ENCODE results near the gene PPARA.

The PPARA gene

DNA sequence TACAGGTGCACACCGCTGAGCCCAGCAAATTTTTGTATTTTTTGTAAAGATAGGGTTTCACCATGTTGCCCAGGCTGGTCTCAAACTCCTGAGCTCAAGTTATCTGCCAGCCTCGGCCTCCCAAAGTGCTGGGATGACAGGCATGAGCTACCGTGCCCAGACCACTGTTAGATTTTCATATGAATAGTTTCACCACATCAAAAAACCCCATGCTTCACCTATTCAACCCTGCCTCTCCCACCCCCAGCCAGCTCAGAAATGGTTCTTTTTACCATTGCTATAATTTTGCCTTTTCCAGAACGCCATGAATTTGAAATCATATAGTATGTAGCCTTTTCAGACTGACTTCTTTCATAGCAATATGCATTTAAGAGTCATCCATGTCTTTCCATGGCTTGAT is 61.9 kb downstream of the PPARA start:
- Histone ChIP-seq H3K4me1 (ENCODE audit: low read length) (no peaks in the 10 kb centered on the region), H3K36me3 (replicated peaks; ENCODE audit: low read depth, low read length) (peaks cover 36% of the 10 kb centered on the region), H2AFZ (ENCODE audit: low read depth, low read length) (no peak overlapping the region), H3K4me3 (ENCODE audit: low read length) (no peak overlapping the region), H3K27ac (ENCODE audit: low read length) (no peak overlapping the region), H3K4me2 (ENCODE audit: low read length) (no peak overlapping the region), H3K79me2 (ENCODE audit: low read length) (no peaks in the 10 kb centered on the region), H4K20me1 (ENCODE audit: insufficient read depth, low read length) (no peaks in the 10 kb centered on the region), H3K27me3 (ENCODE audit: low read depth, low read length) (no peaks in the 10 kb centered on the region), H3K9ac (ENCODE audit: low read length) (no peak overlapping the region), H3K9me3 (ENCODE audit: insufficient read depth, low read length) (peaks cover 11% of the 10 kb centered on the region)
- TF ChIP-seq EZH2phosphoT487 (IDR thresholded peaks at IDR 0.05; ENCODE audit: low read depth): no peak
- TF ChIP-seq, protein P1, sequence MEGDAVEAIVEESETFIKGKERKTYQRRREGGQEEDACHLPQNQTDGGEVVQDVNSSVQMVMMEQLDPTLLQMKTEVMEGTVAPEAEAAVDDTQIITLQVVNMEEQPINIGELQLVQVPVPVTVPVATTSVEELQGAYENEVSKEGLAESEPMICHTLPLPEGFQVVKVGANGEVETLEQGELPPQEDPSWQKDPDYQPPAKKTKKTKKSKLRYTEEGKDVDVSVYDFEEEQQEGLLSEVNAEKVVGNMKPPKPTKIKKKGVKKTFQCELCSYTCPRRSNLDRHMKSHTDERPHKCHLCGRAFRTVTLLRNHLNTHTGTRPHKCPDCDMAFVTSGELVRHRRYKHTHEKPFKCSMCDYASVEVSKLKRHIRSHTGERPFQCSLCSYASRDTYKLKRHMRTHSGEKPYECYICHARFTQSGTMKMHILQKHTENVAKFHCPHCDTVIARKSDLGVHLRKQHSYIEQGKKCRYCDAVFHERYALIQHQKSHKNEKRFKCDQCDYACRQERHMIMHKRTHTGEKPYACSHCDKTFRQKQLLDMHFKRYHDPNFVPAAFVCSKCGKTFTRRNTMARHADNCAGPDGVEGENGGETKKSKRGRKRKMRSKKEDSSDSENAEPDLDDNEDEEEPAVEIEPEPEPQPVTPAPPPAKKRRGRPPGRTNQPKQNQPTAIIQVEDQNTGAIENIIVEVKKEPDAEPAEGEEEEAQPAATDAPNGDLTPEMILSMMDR (IDR thresholded peaks at IDR 0.05; ENCODE audit: low read depth, low read length): no peak

DNA sequence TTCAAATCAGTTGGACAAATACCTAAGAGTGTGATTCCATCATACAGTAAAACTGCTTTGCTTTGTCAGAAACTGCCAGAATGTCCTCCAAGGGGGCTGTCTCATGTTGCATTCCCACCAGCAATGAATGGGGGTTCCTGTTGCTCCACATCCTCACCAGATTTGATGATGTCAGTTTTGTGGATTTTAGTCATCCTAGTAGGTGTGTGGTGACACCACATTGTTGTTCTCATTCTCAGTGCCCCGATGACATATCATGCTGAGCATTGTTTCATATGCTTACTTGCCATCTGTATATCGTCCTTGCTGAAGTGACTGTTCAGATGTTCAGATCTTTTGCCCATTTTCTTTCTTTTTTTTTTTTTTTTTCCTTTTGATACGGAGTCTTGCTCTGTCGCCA is 62.7 kb downstream of the PPARA start:
- Histone ChIP-seq H3K79me2 (ENCODE audit: low read length) (no peaks in the 10 kb centered on the region), H3K4me3 (ENCODE audit: low read length) (no peak overlapping the region), H3K4me1 (ENCODE audit: low read length) (no peaks in the 10 kb centered on the region), H3K27ac (ENCODE audit: low read length) (no peak overlapping the region), H3K4me2 (ENCODE audit: low read length) (no peak overlapping the region), H2AFZ (ENCODE audit: low read depth, low read length) (no peak overlapping the region), H4K20me1 (ENCODE audit: insufficient read depth, low read length) (no peaks in the 10 kb centered on the region), H3K9ac (ENCODE audit: low read length) (no peak overlapping the region), H3K27me3 (ENCODE audit: low read depth, low read length) (no peaks in the 10 kb centered on the region), H3K9me3 (ENCODE audit: insufficient read depth, low read length) (peaks cover 11% of the 10 kb centered on the region), H3K36me3 (replicated peaks; ENCODE audit: low read depth, low read length) (peaks cover 38% of the 10 kb centered on the region)
- TF ChIP-seq, protein P1 (IDR thresholded peaks at IDR 0.05; ENCODE audit: low read depth, low read length): no peak
- no peak for TF ChIP-seq EZH2phosphoT487 (IDR thresholded peaks at IDR 0.05; ENCODE audit: low read depth)

DNA sequence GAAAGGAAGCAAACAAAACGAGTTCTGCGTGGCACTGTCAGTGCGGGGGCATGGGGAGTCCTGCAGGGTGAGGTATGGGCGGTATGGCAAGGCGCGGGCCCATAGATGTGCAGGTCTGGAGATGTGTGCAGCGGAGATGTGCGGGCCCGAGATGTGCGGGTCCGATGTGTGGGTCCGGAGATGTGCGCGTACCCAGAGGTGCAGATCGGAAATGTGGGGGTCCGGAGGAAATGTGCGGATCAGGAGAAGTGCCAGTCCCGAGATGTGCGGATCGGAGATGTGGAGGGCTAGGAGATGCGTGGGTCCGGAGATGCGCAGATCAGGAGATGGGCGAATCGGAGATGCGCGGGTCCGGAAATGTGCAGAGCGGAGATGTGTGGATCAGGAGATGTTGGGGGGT is 63.8 kb downstream of the PPARA start:
- Histone ChIP-seq H3K4me1 (ENCODE audit: low read length) (peaks cover under 1% of the 10 kb centered on the region), H2AFZ (ENCODE audit: low read depth, low read length) (no peak overlapping the region), H3K4me3 (ENCODE audit: low read length) (no peak overlapping the region)

DNA sequence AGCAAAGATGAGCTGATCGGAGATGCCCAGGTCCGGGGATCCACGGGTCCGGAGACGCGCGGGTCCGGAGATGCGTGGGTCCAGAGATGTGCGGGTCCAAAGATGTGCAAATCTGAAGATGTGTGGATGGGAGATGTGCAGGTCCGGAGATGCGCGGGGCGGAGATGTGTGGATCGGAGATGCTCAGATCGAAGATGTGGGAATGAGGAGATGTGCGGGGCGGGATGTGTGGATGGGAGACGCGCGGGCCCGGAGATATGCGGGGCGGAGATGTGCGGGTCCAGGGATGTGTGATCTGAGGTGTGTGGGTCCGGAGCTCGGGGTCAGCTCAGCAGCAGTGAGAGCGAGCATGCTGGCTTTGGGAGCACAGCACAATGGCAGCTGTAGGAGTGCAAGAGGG is 64.3 kb downstream of the PPARA start:
- Histone ChIP-seq H4K20me1 (ENCODE audit: insufficient read depth, low read length) (no peaks in the 10 kb centered on the region), H3K9ac (ENCODE audit: low read length) (no peak overlapping the region), H3K4me1 (ENCODE audit: low read length) (peaks cover 5% of the 10 kb centered on the region), H3K36me3 (replicated peaks; ENCODE audit: low read depth, low read length) (peaks cover 35% of the 10 kb centered on the region), H2AFZ (ENCODE audit: low read depth, low read length) (no peak overlapping the region), H3K79me2 (ENCODE audit: low read length) (no peaks in the 10 kb centered on the region), H3K27ac (ENCODE audit: low read length) (no peak overlapping the region), H3K4me2 (ENCODE audit: low read length) (no peak overlapping the region), H3K4me3 (ENCODE audit: low read length) (no peak overlapping the region), H3K9me3 (ENCODE audit: insufficient read depth, low read length) (peaks cover 2% of the 10 kb centered on the region), H3K27me3 (ENCODE audit: low read depth, low read length) (no peaks in the 10 kb centered on the region)
- TF ChIP-seq, protein P1 (IDR thresholded peaks at IDR 0.05; ENCODE audit: low read depth, low read length): no peak
- no peak for TF ChIP-seq EZH2phosphoT487 (IDR thresholded peaks at IDR 0.05; ENCODE audit: low read depth)

More for the DNA sequence above, 63.8 kb downstream of the PPARA start:
- Histone ChIP-seq H3K27me3 (ENCODE audit: low read depth, low read length) (no peaks in the 10 kb centered on the region), H3K36me3 (replicated peaks; ENCODE audit: low read depth, low read length) (peaks cover 35% of the 10 kb centered on the region), H4K20me1 (ENCODE audit: insufficient read depth, low read length) (no peaks in the 10 kb centered on the region), H3K27ac (ENCODE audit: low read length) (no peak overlapping the region), H3K4me2 (ENCODE audit: low read length) (no peak overlapping the region), H3K9ac (ENCODE audit: low read length) (no peak overlapping the region), H3K9me3 (ENCODE audit: insufficient read depth, low read length) (peaks cover 6% of the 10 kb centered on the region), H3K79me2 (ENCODE audit: low read length) (no peaks in the 10 kb centered on the region)
- TF ChIP-seq, protein P1 (IDR thresholded peaks at IDR 0.05; ENCODE audit: low read depth, low read length): no peak
- no peak for TF ChIP-seq EZH2phosphoT487 (IDR thresholded peaks at IDR 0.05; ENCODE audit: low read depth)

Data from OCI-LY3 (cell line).